Measurements from ENCODE around the gene SEC24B.

GRCh38 chr4:109559625-109559982 is 126.0 kb downstream of the SEC24B start:
- TF ChIP-seq CTCF (IDR thresholded peaks at IDR 0.05; ENCODE audit: insufficient read depth, low read depth, low read length) (no peak), EZH2 (IDR thresholded peaks at IDR 0.05; ENCODE audit: insufficient read depth, low read length) (no peak)
